ENCODE results near the gene ARRB1. TPM values are rescaled to one million over a fixed set of nuclear protein-coding genes. Genes with fewer than 3 reads are reported as not detected.

Gene ARRB1
- total and polyA plus RNA-seq, 9 of the 15 experiments (the other 6 are each of a cell fraction or from before 2014, with no cell fraction given): 6.6 to 45.4 (median 28.5) TPM

GRCh38 chr11:75334402-75334891, 17.0 kb downstream of the ARRB1 start (continued):
- TF ChIP-seq IRF9 (tag; IDR thresholded peaks at IDR 0.05) (no peak), SMARCB1 (IDR thresholded peaks at IDR 0.05; ENCODE audit: insufficient read length, low read depth) (no peak), MTA2 (IDR thresholded peaks at IDR 0.05; ENCODE audit: low read depth) (0 out of 2 replicates have a peak, but pooled peaks have one; percentile 12), NFIC (IDR thresholded peaks at IDR 0.05) (no peak), USF2 (CRISPR knock-in tag; IDR thresholded peaks at IDR 0.05) (no peak), PHF8 (IDR thresholded peaks at IDR 0.05; ENCODE audit: borderline replicate concordance, low read length) (no peak), MYC (IDR thresholded peaks at IDR 0.05; ENCODE audit: low read depth, low read length) (peak; percentile 19; the same call in 1 of the 2 replicates), MYC (CRISPR knock-in tag; IDR thresholded peaks at IDR 0.05; ENCODE audit: borderline replicate concordance, low read depth) (no peak), ZEB2 (IDR thresholded peaks at IDR 0.05) (peak; percentile 78), U2AF1 (optimal IDR thresholded peaks at IDR 0.05; ENCODE audit: low read depth, low read length) (no peak), CREB3 (tag; conservative IDR thresholded peaks at IDR 0.05; ENCODE audit: low read depth) (no peak), ZNF57 (CRISPR knock-in tag; IDR thresholded peaks at IDR 0.05) (no peak), ZNF764 (CRISPR knock-in tag; IDR thresholded peaks at IDR 0.05; ENCODE audit: low read depth) (no peak), POLR2A (conservative IDR thresholded peaks at IDR 0.05) (no peak), NFE2 (IDR thresholded peaks at IDR 0.05; ENCODE audit: low read depth) (no peak), ZNF398 (CRISPR knock-in tag; IDR thresholded peaks at IDR 0.05) (no peak), NBN (IDR thresholded peaks at IDR 0.05; ENCODE audit: low read depth) (no peak), RBM22 (IDR thresholded peaks at IDR 0.05; ENCODE audit: low read depth, low read length, poor library complexity, severe bottlenecking) (no peak), CBFA2T2 (conservative IDR thresholded peaks at IDR 0.05) (peak; percentile 35; the same call in 1 of the 2 replicates), ADNP (tag; IDR thresholded peaks at IDR 0.05) (no peak), IFI16 (CRISPR knock-in tag; IDR thresholded peaks at IDR 0.05) (no peak), NR2C2 (CRISPR knock-in tag; IDR thresholded peaks at IDR 0.05) (no peak), NR2C2 (tag; IDR thresholded peaks at IDR 0.05) (no peak), ZBTB2 (IDR thresholded peaks at IDR 0.05) (no peak), PHB2 (IDR thresholded peaks at IDR 0.05; ENCODE audit: low read depth) (no peak)
